ENCODE data around the gene UBE2I. TPM values are rescaled to one million over a fixed set of nuclear protein-coding genes. Genes with fewer than 3 reads are reported as not detected.

UBE2I gene
- total and polyA plus RNA-seq, 4 donors, result 19.4 to 23.9 (median 22.5) TPM

DNA sequence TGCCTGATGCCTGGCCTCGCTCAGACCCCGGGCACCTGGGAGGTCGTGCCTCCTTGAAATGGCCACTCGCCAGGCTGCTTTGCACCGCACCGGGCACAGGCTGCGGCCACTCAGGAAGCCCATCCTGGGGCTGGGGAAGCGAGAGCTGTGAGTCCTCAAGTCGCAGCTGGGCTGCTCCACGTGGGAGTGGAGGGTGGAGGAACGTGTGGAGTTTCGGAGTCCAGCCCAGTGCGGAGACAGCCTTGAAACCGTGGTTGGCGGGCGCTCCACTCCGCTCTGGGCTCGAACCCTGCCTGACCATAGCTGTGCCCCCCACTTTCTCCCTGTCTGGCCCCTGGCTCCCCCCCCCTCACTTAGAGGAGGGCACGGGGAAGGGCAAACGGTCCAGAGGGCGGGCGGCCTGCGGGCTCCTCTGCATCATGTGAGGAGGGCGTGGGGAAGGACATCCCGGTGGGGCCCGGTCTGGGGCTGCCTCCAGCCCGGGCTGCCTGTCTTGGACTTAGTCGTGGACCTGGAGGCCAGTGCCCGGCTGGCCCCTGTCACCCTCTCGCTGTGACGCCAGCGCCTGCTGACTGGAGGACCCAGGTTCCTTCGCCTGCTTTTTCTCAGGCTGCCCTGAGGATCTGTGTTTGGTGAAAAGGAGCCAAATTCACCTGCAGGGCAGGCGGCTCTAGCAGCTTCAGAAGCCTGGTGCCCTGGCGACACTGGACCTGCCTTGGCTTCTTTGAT, 2.5 kb downstream of the UBE2I start:
- 28% methylated on average over 35 of the region's 35 CpGs for WGBS
- no peak for DNase-seq (ENCODE audit: low spot score)
- peak overlapping the region in 2 of 3 donors; percentile 22 to 58 for H3K4me3 ChIP-seq (ENCODE audit: low read depth in 1 of 3, low read length in 3 of 3)
- no peaks in the 10 kb centered on the region for H3K9me3 ChIP-seq (ENCODE audit: control insufficient read depth in 4 of 4, low read length in 3 of 4)
- H3K9ac ChIP-seq (ENCODE audit: low read depth in 1 of 2, low read length in 2 of 2), result peak overlapping the region in 1 of 2 donors; percentile 87
- peaks cover 18 to 26% (median 18%) of the 10 kb centered on the region in 4 donors for H3K36me3 ChIP-seq (ENCODE audit: control insufficient read depth in 4 of 4, insufficient read depth in 3 of 4, low read depth in 1 of 4, low read length in 3 of 4)
- no peaks in the 10 kb centered on the region for H3K27me3 ChIP-seq (ENCODE audit: control insufficient read depth in 4 of 4, insufficient read depth in 4 of 4, low read length in 3 of 4)
- no peak for TF ChIP-seq RXRA (IDR thresholded peaks at IDR 0.05)
- no peak for TF ChIP-seq RAD21 (IDR thresholded peaks at IDR 0.05)
- TF ChIP-seq, protein P1, sequence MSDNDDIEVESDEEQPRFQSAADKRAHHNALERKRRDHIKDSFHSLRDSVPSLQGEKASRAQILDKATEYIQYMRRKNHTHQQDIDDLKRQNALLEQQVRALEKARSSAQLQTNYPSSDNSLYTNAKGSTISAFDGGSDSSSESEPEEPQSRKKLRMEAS (IDR thresholded peaks at IDR 0.05), result no peak
- TF ChIP-seq TAF1 (conservative IDR thresholded peaks at IDR 0.05), result no peak
- TF ChIP-seq NR2F2 (IDR thresholded peaks at IDR 0.05), result no peak
- no peak for TF ChIP-seq SP1 (IDR thresholded peaks at IDR 0.05)
- TF ChIP-seq ZBTB33 (IDR thresholded peaks at IDR 0.05), result no peak
- TF ChIP-seq CTCF (IDR thresholded peaks at IDR 0.05; ENCODE audit: low read depth, low read length, missing input control), result no peak
- no peak overlapping the region for H3K27ac ChIP-seq (ENCODE audit: low read depth in 1 of 2, low read length in 2 of 2)
- H3K4me1 ChIP-seq (ENCODE audit: control insufficient read depth in 4 of 4, insufficient read depth in 4 of 4, low read length in 3 of 4), result peaks cover 9 to 44% (median 34%) of the 10 kb centered on the region in 4 donors

DNA sequence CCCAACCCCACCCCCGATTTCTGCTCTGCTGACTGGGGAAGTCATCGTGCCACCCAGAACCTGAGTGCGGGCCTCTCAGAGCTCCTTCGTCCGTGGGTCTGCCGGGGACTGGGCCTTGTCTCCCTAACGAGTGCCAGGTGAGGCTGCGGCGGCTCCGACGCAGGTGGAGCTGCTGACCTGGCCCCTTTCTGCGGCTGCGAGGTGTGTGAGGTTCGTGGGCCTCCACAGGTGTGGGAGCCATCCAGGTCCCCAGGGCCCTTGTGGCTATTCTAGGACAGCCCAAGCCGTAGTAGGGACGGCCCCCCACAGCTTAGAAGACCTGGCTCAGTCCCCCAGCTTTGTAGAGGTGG, 3.0 kb downstream of the UBE2I start:
- H3K27ac ChIP-seq (ENCODE audit: low read depth in 1 of 2, low read length in 2 of 2), result no peak overlapping the region
- H3K27me3 ChIP-seq (ENCODE audit: control insufficient read depth in 4 of 4, insufficient read depth in 4 of 4, low read length in 3 of 4), result no peaks in the 10 kb centered on the region
- H3K9me3 ChIP-seq (ENCODE audit: control insufficient read depth in 4 of 4, low read length in 3 of 4), result no peaks in the 10 kb centered on the region
- peaks cover 9 to 44% (median 34%) of the 10 kb centered on the region in 4 donors for H3K4me1 ChIP-seq (ENCODE audit: control insufficient read depth in 4 of 4, insufficient read depth in 4 of 4, low read length in 3 of 4)
- H3K36me3 ChIP-seq (ENCODE audit: control insufficient read depth in 4 of 4, insufficient read depth in 3 of 4, low read depth in 1 of 4, low read length in 3 of 4), result peaks cover 18 to 32% (median 21%) of the 10 kb centered on the region in 4 donors
- no peak for DNase-seq (ENCODE audit: low spot score)
- no peak overlapping the region for H3K4me3 ChIP-seq (ENCODE audit: low read depth in 1 of 3, low read length in 3 of 3)
- TF ChIP-seq CTCF (IDR thresholded peaks at IDR 0.05; ENCODE audit: low read depth, low read length, missing input control) (no peak), YY1 (IDR thresholded peaks at IDR 0.05) (no peak), TAF1 (conservative IDR thresholded peaks at IDR 0.05) (no peak), ATF3 (IDR thresholded peaks at IDR 0.05) (no peak), JUND (IDR thresholded peaks at IDR 0.05) (no peak), FOXA2 (IDR thresholded peaks at IDR 0.05) (no peak), RAD21 (IDR thresholded peaks at IDR 0.05) (no peak), FOXA1 (IDR thresholded peaks at IDR 0.05) (no peak), ZBTB33 (IDR thresholded peaks at IDR 0.05) (no peak), RXRA (IDR thresholded peaks at IDR 0.05) (no peak), SP1 (IDR thresholded peaks at IDR 0.05) (no peak), HNF4A (conservative IDR thresholded peaks at IDR 0.05) (no peak), EGR1 (IDR thresholded peaks at IDR 0.05; ENCODE audit: low read depth in 2 of 2) (no peak)
- TF ChIP-seq, protein P2, sequence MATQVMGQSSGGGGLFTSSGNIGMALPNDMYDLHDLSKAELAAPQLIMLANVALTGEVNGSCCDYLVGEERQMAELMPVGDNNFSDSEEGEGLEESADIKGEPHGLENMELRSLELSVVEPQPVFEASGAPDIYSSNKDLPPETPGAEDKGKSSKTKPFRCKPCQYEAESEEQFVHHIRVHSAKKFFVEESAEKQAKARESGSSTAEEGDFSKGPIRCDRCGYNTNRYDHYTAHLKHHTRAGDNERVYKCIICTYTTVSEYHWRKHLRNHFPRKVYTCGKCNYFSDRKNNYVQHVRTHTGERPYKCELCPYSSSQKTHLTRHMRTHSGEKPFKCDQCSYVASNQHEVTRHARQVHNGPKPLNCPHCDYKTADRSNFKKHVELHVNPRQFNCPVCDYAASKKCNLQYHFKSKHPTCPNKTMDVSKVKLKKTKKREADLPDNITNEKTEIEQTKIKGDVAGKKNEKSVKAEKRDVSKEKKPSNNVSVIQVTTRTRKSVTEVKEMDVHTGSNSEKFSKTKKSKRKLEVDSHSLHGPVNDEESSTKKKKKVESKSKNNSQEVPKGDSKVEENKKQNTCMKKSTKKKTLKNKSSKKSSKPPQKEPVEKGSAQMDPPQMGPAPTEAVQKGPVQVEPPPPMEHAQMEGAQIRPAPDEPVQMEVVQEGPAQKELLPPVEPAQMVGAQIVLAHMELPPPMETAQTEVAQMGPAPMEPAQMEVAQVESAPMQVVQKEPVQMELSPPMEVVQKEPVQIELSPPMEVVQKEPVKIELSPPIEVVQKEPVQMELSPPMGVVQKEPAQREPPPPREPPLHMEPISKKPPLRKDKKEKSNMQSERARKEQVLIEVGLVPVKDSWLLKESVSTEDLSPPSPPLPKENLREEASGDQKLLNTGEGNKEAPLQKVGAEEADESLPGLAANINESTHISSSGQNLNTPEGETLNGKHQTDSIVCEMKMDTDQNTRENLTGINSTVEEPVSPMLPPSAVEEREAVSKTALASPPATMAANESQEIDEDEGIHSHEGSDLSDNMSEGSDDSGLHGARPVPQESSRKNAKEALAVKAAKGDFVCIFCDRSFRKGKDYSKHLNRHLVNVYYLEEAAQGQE (IDR thresholded peaks at IDR 0.05), result no peak
- 85% methylated on average over 16 of the region's 16 CpGs for WGBS
- no peak overlapping the region for H3K9ac ChIP-seq (ENCODE audit: low read depth in 1 of 2, low read length in 2 of 2)
